Fibroblast of lung (primary cell): ENCODE data around the gene RADIL. TPM values are rescaled to one million over a fixed set of nuclear protein-coding genes. Genes with fewer than 3 reads are reported as not detected.

Experiments used
- DNase-seq, 2 donors: peaks; one replicate each; pipeline versions ENCODE4 v3.0.0 to v3.0.0-alpha.2; 2010; ENCODE audit warnings: low read depth in 2 of 2
- H2AFZ ChIP-seq: 2 replicates; pipeline ENCODE4 v1.5.1; 2012; ENCODE audit warnings: low read length, control low read depth, inconsistent platforms
- H3K27ac ChIP-seq: 2 replicates; pipeline ENCODE4 v1.5.1; 2011; ENCODE audit warnings: low read length, control low read depth; ENCODE audit not compliant: insufficient read depth
- H3K27me3 ChIP-seq: 2 replicates; pipeline ENCODE4 v1.5.1; 2011; ENCODE audit warnings: mild to moderate bottlenecking, low read length; ENCODE audit not compliant: control insufficient read depth, insufficient read depth
- H3K36me3 ChIP-seq: 2 replicates; pipeline ENCODE4 v1.5.1; 2011; ENCODE audit warnings: low read length; ENCODE audit not compliant: control insufficient read depth, insufficient read depth
- H3K4me1 ChIP-seq: 2 replicates; pipeline ENCODE4 v1.5.1; 2011; ENCODE audit warnings: low read length; ENCODE audit not compliant: control insufficient read depth, insufficient read depth; ENCODE audit errors: extremely low read depth
- H3K4me2 ChIP-seq: 2 replicates; pipeline ENCODE4 v1.5.1; 2011; ENCODE audit warnings: low read length, control low read depth; ENCODE audit not compliant: insufficient read depth; ENCODE audit errors: extremely low read depth
- H3K4me3 ChIP-seq, 4 experiments: fragments of 200-600 bp in 1 of 4; sonication (generic) in 1 of 4; replicated peaks in 1 of 4; 2 replicates each; pipeline ENCODE4 v1.5.1; 2011 to 2016; ENCODE audit warnings: low read length in 4 of 4, low read depth in 3 of 4, mild to moderate bottlenecking in 3 of 4, control low read depth in 2 of 4, inconsistent platforms in 1 of 4, mixed read lengths in 1 of 4; ENCODE audit not compliant: insufficient read depth in 1 of 4; ENCODE audit errors: control extremely low read depth in 1 of 4
- H3K79me2 ChIP-seq: 2 replicates; pipeline ENCODE4 v1.5.1; 2012; ENCODE audit warnings: mild to moderate bottlenecking, low read length, inconsistent platforms; ENCODE audit not compliant: control insufficient read depth, insufficient read depth
- H3K9ac ChIP-seq: 2 replicates; pipeline ENCODE4 v1.5.1; 2011; ENCODE audit warnings: mild to moderate bottlenecking, low read length, control low read depth; ENCODE audit not compliant: insufficient read depth
- H3K9me3 ChIP-seq: 2 replicates; pipeline ENCODE4 v1.5.1; 2012; ENCODE audit warnings: low read depth, low read length; ENCODE audit not compliant: control insufficient read depth, insufficient read depth
- H4K20me1 ChIP-seq: 2 replicates; pipeline ENCODE4 v1.5.1; 2011; ENCODE audit warnings: low read length; ENCODE audit not compliant: control insufficient read depth, insufficient read depth; ENCODE audit errors: extremely low read depth
- CTCF ChIP-seq, 2 donors: IDR thresholded peaks in 1 of 2; conservative IDR thresholded peaks in 1 of 2; 1 replicate in 1 of 2; 2 replicates in 1 of 2; pipeline ENCODE4 v1.5.1; 2011 to 2012; ENCODE audit warnings: low read length in 2 of 2, control low read depth in 1 of 2, inconsistent platforms in 1 of 2, low read depth in 1 of 2, mild to moderate bottlenecking in 1 of 2
- EZH2 ChIP-seq: IDR thresholded peaks from 2 replicates; pipeline ENCODE4 v1.5.1; 2012; ENCODE audit warnings: low read length, control low read depth, mild to moderate bottlenecking; ENCODE audit errors: missing control alignments
- polyA plus RNA-seq, 2 donors: library from polyadenylated mRNA; depleted of rRNA in 1 of 2; stranded (reverse) in 1 of 2; unstranded in 1 of 2; fragments of >200 nt; gene quantifications; 2 replicates each; pipeline ENCODE4 v1.2.1, GENCODE V29; 2011 to 2012; ENCODE audit warnings: missing spikeins in 1 of 2
- total RNA-seq: library from RNA; depleted of rRNA; stranded (reverse); fragments of >200 nt; gene quantifications from 2 replicates; pipeline ENCODE4 v1.2.1, GENCODE V29; 2014

RADIL gene
- total and polyA plus RNA-seq, 2 donors (not counting 1 experiment from before 2014, with no cell fraction given) = 0.33 to 0.85 TPM

GRCh38 chr7:4801839-4802231 is 81.7 kb downstream of the RADIL start:
- no peaks in the 10 kb centered on the region for H3K36me3 ChIP-seq
- H3K4me3 ChIP-seq = no peak overlapping the region
- TF ChIP-seq EZH2 (no peak), CTCF (conservative IDR thresholded peaks at IDR 0.05 in 1 of 2, IDR thresholded peaks at IDR 0.05 in 1 of 2; ENCODE audit: low read depth in 1 of 2, low read length in 2 of 2) (no peak)
- no peak overlapping the region for H3K4me2 ChIP-seq
- no peak overlapping the region for H3K9ac ChIP-seq
- no peak for DNase-seq
- no peaks in the 10 kb centered on the region for H3K79me2 ChIP-seq
- H3K9me3 ChIP-seq = no peaks in the 10 kb centered on the region
- H3K27me3 ChIP-seq = peaks cover 4% of the 10 kb centered on the region
- H3K4me1 ChIP-seq = no peaks in the 10 kb centered on the region
- H2AFZ ChIP-seq = no peak overlapping the region
- no peak overlapping the region for H3K27ac ChIP-seq
- no peaks in the 10 kb centered on the region for H4K20me1 ChIP-seq

GRCh38 chr7:4800926-4801838 is 82.3 kb downstream of the RADIL start:
- no peak overlapping the region for H3K4me2 ChIP-seq
- no peaks in the 10 kb centered on the region for H3K9me3 ChIP-seq
- H3K4me3 ChIP-seq = no peak overlapping the region
- no peak for DNase-seq
- H3K36me3 ChIP-seq = no peaks in the 10 kb centered on the region
- TF ChIP-seq EZH2 = no peak
- TF ChIP-seq CTCF (conservative IDR thresholded peaks at IDR 0.05 in 1 of 2, IDR thresholded peaks at IDR 0.05 in 1 of 2; ENCODE audit: low read depth in 1 of 2, low read length in 2 of 2) = no peak
- no peak overlapping the region for H3K27ac ChIP-seq
- no peak overlapping the region for H3K9ac ChIP-seq
- H3K79me2 ChIP-seq = no peaks in the 10 kb centered on the region
- no peak overlapping the region for H2AFZ ChIP-seq
- no peaks in the 10 kb centered on the region for H4K20me1 ChIP-seq
- no peaks in the 10 kb centered on the region for H3K27me3 ChIP-seq
- no peaks in the 10 kb centered on the region for H3K4me1 ChIP-seq

- no peak for TF ChIP-seq EZH2
- TF ChIP-seq CTCF (conservative IDR thresholded peaks at IDR 0.05 in 1 of 2, IDR thresholded peaks at IDR 0.05 in 1 of 2; ENCODE audit: low read depth in 1 of 2, low read length in 2 of 2) = no peak
- H4K20me1 ChIP-seq = no peaks in the 10 kb centered on the region
- H3K79me2 ChIP-seq = no peaks in the 10 kb centered on the region
- H3K27ac ChIP-seq = no peak overlapping the region
- H3K4me1 ChIP-seq = no peaks in the 10 kb centered on the region
- no peaks in the 10 kb centered on the region for H3K27me3 ChIP-seq
- H2AFZ ChIP-seq = no peak overlapping the region
- no peak overlapping the region for H3K9ac ChIP-seq
- H3K4me3 ChIP-seq = no peak overlapping the region
- H3K4me2 ChIP-seq = no peak overlapping the region
- no peaks in the 10 kb centered on the region for H3K36me3 ChIP-seq
- DNase-seq = no peak
- no peaks in the 10 kb centered on the region for H3K9me3 ChIP-seq
Measured at GRCh38 chr7:4800487-4800886, 83.0 kb downstream of the RADIL start.
